SJCRH30 (cell line): ENCODE data around the gene PHF19. TPM values are rescaled to one million over a fixed set of nuclear protein-coding genes. Genes with fewer than 3 reads are reported as not detected.

Experiments
- DNase-seq, 2 experiments: peaks; one replicate each; pipeline ENCODE4 v3.0.0-alpha.2; 2015 to 2020
- H3K27ac ChIP-seq: fragments of 250-450 bp; sonication (Bioruptor Pico); 2 replicates; pipeline ENCODE4 v1.5.1; 2020; ENCODE audit warnings: mild to moderate bottlenecking, moderate library complexity
- H3K27me3 ChIP-seq: fragments of 250-450 bp; sonication (Bioruptor Pico); 2 replicates; pipeline ENCODE4 v1.5.1; 2020; ENCODE audit warnings: mild to moderate bottlenecking, moderate library complexity
- H3K36me3 ChIP-seq: fragments of 250-450 bp; sonication (Bioruptor Pico); 2 replicates; pipeline ENCODE4 v1.5.1; 2020; ENCODE audit warnings: mild to moderate bottlenecking, moderate library complexity
- H3K4me1 ChIP-seq: fragments of 250-450 bp; sonication (Bioruptor Pico); 2 replicates; pipeline ENCODE4 v1.5.1; 2020; ENCODE audit warnings: mild to moderate bottlenecking, moderate library complexity
- H3K4me3 ChIP-seq: fragments of 250-450 bp; sonication (Bioruptor Pico); 2 replicates; pipeline ENCODE4 v1.5.1; 2020; ENCODE audit warnings: mild to moderate bottlenecking, moderate library complexity
- H3K9me3 ChIP-seq: fragments of 250-450 bp; sonication (Bioruptor Pico); replicated peaks from 2 replicates; pipeline ENCODE4 v1.5.1; 2020; ENCODE audit warnings: mild to moderate bottlenecking, moderate library complexity
- total RNA-seq: library from RNA; depleted of rRNA; stranded (reverse); fragments of >200 nt; shearing (Covaris generic); gene quantifications from 2 replicates; pipeline ENCODE4 v1.2.3, GENCODE V29; 2014; rRNA removed

Gene PHF19
- total RNA-seq, 1 experiment from 2014 or later: 24.1 TPM

DNA sequence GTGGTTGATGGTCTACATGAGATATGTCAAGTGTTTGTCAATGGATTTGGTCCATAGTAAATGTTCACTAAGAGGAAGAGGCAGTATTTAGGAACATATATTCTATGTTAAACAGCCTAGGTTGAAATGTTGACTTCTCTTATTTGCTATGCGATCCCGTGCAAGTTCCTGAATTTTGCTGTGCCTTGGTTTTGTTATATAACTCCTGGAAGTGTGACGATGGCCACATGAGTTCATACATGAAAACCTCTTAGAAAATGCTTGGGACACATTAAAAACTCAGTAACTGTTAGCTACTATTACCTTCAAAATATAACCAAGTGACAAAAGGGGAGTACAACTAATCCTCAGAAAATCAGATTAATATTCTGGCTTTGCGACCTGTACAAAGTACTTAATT is 61.9 kb downstream of the PHF19 start:
- Histone ChIP-seq H3K4me3 (no peak overlapping the region), H3K36me3 (peaks cover 41% of the 10 kb centered on the region), H3K27me3 (no peaks in the 10 kb centered on the region), H3K27ac (no peak overlapping the region), H3K9me3 (no peaks in the 10 kb centered on the region), H3K4me1 (no peaks in the 10 kb centered on the region)
- DNase-seq: no peak

DNA sequence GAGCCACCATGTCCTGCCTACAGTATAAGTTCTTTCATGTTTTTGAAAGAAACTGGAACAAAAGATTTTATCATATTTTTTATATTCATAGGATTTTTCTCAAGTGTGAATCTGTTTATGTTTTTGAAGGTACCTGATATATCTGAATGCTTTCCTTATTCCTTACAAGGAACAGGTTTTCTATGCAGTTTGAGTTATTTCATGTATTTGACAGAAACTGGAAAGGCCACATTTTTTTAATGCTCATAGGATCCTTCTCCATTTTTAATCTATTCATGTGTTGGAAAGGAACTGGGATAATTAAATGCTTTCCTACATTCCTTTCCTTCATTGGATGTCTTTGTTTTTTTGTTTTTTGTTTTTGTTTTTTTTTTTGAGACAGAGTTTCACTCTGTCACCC is 68.1 kb downstream of the PHF19 start:
- no peak for DNase-seq
- Histone ChIP-seq H3K27me3 (no peaks in the 10 kb centered on the region), H3K36me3 (no peaks in the 10 kb centered on the region), H3K4me3 (no peak overlapping the region), H3K4me1 (no peaks in the 10 kb centered on the region), H3K27ac (no peak overlapping the region), H3K9me3 (peaks cover 17% of the 10 kb centered on the region)

DNA sequence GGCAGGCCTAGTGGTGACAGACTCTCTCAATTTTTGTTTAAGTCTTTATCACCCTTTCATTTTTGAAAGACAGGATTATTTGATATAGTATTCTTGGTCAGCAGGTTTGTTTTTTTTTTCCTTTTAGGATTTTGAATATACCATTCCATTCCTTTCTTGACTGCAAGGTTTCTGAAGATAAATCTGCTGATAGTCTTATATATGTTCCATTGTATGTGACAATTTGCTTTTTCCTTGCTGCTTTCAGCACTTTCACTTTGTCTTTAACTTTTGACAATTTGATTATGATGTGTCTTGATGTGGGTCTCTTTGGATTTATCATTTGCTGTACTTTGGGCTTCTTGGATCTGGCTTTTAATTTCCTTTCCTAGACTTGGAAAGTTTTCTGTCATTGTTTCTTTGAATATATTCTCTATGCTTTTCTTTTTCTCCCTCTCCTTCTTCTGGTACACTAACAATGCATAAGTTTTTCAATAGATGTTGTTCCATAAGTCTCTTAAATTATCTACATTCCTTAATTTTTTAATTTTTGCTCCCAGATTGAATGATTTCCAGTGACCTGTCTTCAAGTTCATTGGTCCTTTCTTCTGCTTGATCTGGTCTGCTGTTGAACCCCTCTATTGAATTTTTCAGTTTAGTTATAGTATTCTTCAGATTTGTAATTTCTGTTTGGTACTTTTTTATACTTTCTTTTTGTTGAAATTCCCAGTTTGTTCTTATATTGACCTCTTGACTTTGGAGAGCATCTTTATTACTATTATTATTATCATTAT is 69.2 kb downstream of the PHF19 start:
- Histone ChIP-seq H3K36me3 (no peaks in the 10 kb centered on the region), H3K4me1 (no peaks in the 10 kb centered on the region), H3K4me3 (no peak overlapping the region), H3K27me3 (no peaks in the 10 kb centered on the region), H3K27ac (no peak overlapping the region), H3K9me3 (peaks cover 17% of the 10 kb centered on the region)
- no peak for DNase-seq

Other genes with a start within 250 kb of the PHF19 start
- gene MEGF9, start 162.7 kb downstream of the PHF19 start, total RNA-seq: 10.1 and 12.8 TPM in 2 replicates
- gene FBXW2, start 83.8 kb downstream of the PHF19 start, total RNA-seq: 34.5 and 43.6 TPM in 2 replicates
- gene PSMD5, start 34.3 kb downstream of the PHF19 start, total RNA-seq: 49.0 and 54.1 TPM in 2 replicates
- 0.25 and 0.26 TPM in 2 replicates for gene TRAF1, start 49.6 kb upstream of the PHF19 start, total RNA-seq
- gene C5, start 173.1 kb upstream of the PHF19 start, total RNA-seq: 2.6 and 3.0 TPM in 2 replicates
- 32.8 and 40.6 TPM in 2 replicates for gene CNTRL, start 197.8 kb upstream of the PHF19 start, total RNA-seq